Testis (tissue), 2 donors: ENCODE measurements around the gene CRB1.

ENCODE experiments used
- CTCF ChIP-seq, 3 experiments: fragments of 450-650 bp in 2 of 3; fragments of 200-600 bp in 1 of 3; sonication (generic) in 1 of 3; IDR thresholded peaks; one replicate each; pipeline ENCODE4 v1.5.1; 2016 to 2019; ENCODE audit warnings: antibody characterized with exemption in 3 of 3, mild to moderate bottlenecking in 2 of 3, moderate library complexity in 1 of 3
- POLR2A ChIP-seq: fragments of 450-650 bp; IDR thresholded peaks from one replicate; pipeline ENCODE4 v1.6.1; 2017; ENCODE audit warnings: antibody characterized with exemption, mild to moderate bottlenecking, moderate library complexity

GRCh38 chr1:197465528-197466327 lies 197.7 kb downstream of the CRB1 start:
- TF ChIP-seq CTCF (IDR thresholded peaks at IDR 0.05) (no peak), POLR2A (no peak)
